Left hindlimb (tissue), 1 donor: ENCODE measurements around the gene ETHE1.

ENCODE experiments used
- DNase-seq: peaks from one replicate; pipeline ENCODE4 v3.0.0-alpha.2; 2018

ETHE1 gene

DNA sequence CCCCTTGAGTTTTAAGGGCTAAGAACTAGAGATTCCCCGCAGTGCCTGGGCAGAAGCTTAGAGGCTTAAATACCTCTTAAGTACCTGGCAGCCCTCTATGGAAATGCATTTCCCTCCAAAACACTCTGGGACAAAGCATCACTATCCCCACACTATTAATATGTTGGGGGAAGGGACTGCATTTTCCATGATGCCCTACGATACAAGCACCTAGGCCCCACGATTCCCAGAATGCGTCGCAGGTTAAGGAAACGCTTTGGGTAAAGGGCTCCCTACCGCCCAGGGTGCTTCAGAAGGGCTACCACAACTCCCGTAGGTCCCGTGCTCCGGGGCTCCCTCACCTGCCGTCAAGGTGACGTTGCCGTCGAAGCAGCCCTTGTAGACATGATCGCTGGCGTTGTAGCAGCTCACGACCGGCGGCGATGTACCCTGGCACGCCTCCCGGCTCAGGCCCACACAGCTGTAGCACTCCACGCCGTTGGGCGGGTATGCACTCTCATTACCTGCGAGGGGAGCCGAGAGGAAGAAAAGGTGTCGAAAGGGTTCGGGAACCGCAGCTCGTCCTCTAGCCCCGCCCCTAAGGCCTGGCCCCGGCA, 64.1 kb downstream of the ETHE1 start:
- DNase-seq, result no peak

DNA sequence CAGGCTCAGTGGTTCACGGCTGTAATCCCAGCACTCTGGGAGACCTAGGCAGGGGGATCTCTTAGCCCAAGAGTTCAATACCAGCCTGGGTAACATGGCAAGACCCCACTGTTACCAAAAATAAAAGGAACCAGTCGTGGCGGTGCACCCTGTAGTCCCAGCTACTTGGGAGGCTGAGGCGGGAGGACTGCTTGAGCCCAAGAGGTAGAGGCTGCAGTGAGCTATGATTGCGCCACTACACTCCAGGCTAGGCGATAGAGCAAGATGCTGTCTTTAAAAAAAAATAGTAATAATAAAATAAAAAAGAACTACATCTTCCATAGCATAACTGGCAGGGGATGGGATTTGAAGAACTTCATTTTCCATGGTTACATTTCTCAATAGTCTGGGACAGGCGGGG, 64.6 kb downstream of the ETHE1 start:
- no peak for DNase-seq

DNA sequence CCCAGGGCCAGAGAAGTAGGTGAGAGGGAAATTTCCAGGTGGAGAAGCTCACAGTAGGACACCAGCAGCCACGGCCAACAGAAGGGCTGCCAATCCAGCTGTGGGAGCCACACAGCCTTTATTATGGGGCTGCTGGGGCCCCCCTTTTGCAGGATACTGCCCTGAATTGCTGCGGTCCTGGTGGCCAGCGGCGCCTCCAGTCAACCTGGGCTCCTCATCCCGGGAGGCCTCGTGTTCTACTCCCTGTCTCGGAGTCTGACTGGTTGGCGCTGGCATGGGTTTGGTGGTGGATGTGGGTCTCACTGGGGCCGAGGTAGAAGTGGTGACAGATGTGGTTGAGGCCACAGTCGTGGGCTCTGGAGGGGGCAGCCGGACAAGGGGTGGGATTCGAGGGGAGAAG, 65.7 kb downstream of the ETHE1 start:
- no peak for DNase-seq

DNA sequence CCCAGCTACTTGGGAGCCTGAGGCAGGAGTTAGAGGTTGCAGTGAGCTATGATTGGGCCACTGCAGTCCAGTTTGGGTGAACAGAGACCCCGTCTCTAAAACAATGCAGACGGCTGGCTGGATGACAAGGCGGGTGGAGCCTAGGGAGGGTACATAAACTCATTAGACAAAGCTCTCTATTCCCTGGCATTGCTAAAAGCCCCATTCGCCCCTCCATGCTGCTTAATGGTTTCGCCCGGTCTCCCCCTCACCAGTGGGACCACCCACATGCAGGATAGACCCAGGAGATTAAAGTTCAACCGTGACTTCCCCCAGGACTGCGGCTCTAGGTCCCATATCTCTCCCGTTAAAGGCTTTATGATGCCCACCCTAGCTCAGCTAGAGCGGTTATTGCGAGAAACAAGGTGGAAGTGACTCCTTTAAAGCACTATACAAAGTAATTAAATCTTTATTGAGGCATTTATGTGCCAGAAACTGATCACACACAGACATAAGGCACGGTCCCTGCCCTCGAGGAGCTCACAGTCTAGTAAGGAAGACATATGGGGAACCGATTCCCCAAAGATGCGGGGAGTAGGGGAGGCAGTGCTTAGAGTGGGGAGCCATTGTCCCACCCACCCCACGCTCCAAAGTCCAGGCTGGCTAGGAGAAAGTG, 66.5 kb downstream of the ETHE1 start:
- DNase-seq, result no peak

DNA sequence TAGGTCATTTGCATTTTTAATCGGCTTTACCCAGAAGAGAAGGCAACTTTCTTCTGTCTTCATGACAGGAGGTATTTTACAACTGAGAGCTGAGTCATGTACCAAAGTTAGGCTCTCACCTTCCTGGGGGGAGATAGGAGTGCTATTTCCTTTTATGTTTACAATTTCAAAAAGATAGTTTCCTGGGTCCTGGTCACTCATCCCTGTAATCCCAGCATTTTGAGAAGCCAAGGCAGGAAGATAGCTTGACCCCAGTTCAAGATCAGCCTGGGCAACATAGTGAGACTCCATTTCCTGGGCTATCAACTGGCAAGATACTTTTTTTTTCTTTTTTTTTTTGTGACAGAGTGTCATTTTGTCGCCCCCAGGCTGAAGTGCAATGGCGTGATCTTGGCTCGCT, 69.2 kb downstream of the ETHE1 start:
- no peak for DNase-seq
